Endothelial cell of umbilical vein (primary cell): Measurements from ENCODE around the gene BCL2. TPM values are rescaled to one million over a fixed set of nuclear protein-coding genes. Genes with fewer than 3 reads are reported as not detected.

Experiments used
- BruUV-seq: library from RNA; stranded (reverse); fragments of 400-500 nt; replicated peaks from 2 replicates; lab custom pipeline; 2021; lab: Mats Ljungman, UMichigan
- CTCF ChIA-PET: fragments of 300-600, 350-600 bp; sonication (Branson Sonifier 250); formaldehyde crosslinking; loops from one replicate; lab custom pipeline; 2021; ENCODE audit warnings: antibody characterized with exemption, inconsistent platforms; lab: Charles Lee
- POLR2A ChIA-PET: fragments of 300-600, 350-600 bp; sonication (Branson Sonifier 250); formaldehyde crosslinking; loops from one replicate; lab custom pipeline; 2021; ENCODE audit warnings: antibody characterized with exemption, inconsistent platforms; lab: Charles Lee
- DNase-seq: peaks from one replicate; pipeline ENCODE4 v3.0.0-alpha.2; 2011; ENCODE audit warnings: low read depth, low spot score
- FAIRE-seq: peaks from 2 replicates; lab custom pipeline; 2011; peaks lifted over from hg19 to GRCh38; lab: Jason Lieb, UNC
- H2AFZ ChIP-seq: 2 replicates; pipeline ENCODE4 v1.6.0; 2012; ENCODE audit warnings: low read depth, low read length, control low read depth, inconsistent platforms
- H3K27ac ChIP-seq: 2 replicates; pipeline ENCODE4 v1.5.1; 2011; ENCODE audit warnings: low read depth, mild to moderate bottlenecking, control low read depth, low read length, moderate library complexity; ENCODE audit not compliant: insufficient read depth
- H3K27me3 ChIP-seq, 2 experiments: 2 replicates each; pipeline versions ENCODE4 v1.6.0 to v1.6.1; 2011; ENCODE audit warnings: low read length in 2 of 2, mixed read lengths in 1 of 2; ENCODE audit not compliant: control insufficient read depth in 2 of 2, insufficient read depth in 2 of 2
- H3K36me3 ChIP-seq, 2 experiments: 2 replicates in 1 of 2; 3 replicates in 1 of 2; pipeline ENCODE4 v1.5.1; 2011; ENCODE audit warnings: low read length in 2 of 2, mild to moderate bottlenecking in 1 of 2, moderate library complexity in 1 of 2; ENCODE audit not compliant: control insufficient read depth in 2 of 2, insufficient read depth in 2 of 2; ENCODE audit errors: extremely low read depth in 1 of 2
- H3K4me1 ChIP-seq: 3 replicates; pipeline ENCODE4 v1.5.1; 2011; ENCODE audit warnings: mild to moderate bottlenecking, low read length; ENCODE audit not compliant: control insufficient read depth, insufficient read depth; ENCODE audit errors: extremely low read depth
- H3K4me2 ChIP-seq: 2 replicates; pipeline ENCODE4 v1.6.1; 2011; ENCODE audit warnings: low read length, control low read depth, mixed read lengths; ENCODE audit not compliant: insufficient read depth
- H3K4me3 ChIP-seq, 3 experiments: fragments of 200-600 bp in 1 of 3; sonication (generic), shearing (Covaris generic) in 1 of 3; replicated peaks in 1 of 3; 2 replicates each; pipeline ENCODE4 v1.5.1; 2011 to 2016; ENCODE audit warnings: control low read depth in 3 of 3, low read length in 3 of 3, mild to moderate bottlenecking in 2 of 3, inconsistent platforms in 1 of 3, low read depth in 1 of 3, moderate library complexity in 1 of 3; ENCODE audit not compliant: insufficient read depth in 1 of 3
- H3K79me2 ChIP-seq: 2 replicates; pipeline ENCODE4 v1.6.0; 2012; ENCODE audit warnings: low read length, inconsistent platforms; ENCODE audit not compliant: control insufficient read depth, insufficient read depth
- H3K9ac ChIP-seq: replicated peaks from 2 replicates; pipeline ENCODE3; 2011; ENCODE audit warnings: low read length, control low read depth; ENCODE audit not compliant: insufficient read depth; ENCODE audit errors: extremely low read depth
- H3K9me1 ChIP-seq: replicated peaks from 3 replicates; pipeline ENCODE4 v1.6.0; 2011; ENCODE audit warnings: mild to moderate bottlenecking, low read length; ENCODE audit not compliant: control insufficient read depth, insufficient read depth; ENCODE audit errors: extremely low read depth
- H3K9me3 ChIP-seq: replicated peaks from 2 replicates; pipeline ENCODE4 v1.5.1; 2012; ENCODE audit warnings: low read length, inconsistent platforms; ENCODE audit not compliant: control insufficient read depth, insufficient read depth
- H4K20me1 ChIP-seq: replicated peaks from 2 replicates; pipeline ENCODE3; 2011; ENCODE audit warnings: mild to moderate bottlenecking, low read length; ENCODE audit not compliant: control insufficient read depth, insufficient read depth; ENCODE audit errors: extremely low read depth
- CTCF ChIP-seq, 2 donors: IDR thresholded peaks; 1 replicate in 1 of 2; 2 replicates in 1 of 2; pipeline ENCODE4 v1.5.1; 2011; ENCODE audit warnings: low read length in 2 of 2, mild to moderate bottlenecking in 2 of 2, moderate library complexity in 2 of 2, control low read depth in 1 of 2, inconsistent platforms in 1 of 2, low read depth in 1 of 2; ENCODE audit not compliant: insufficient read depth in 1 of 2; ENCODE audit errors: extremely low read depth in 1 of 2
- EZH2 ChIP-seq: IDR thresholded peaks from 2 replicates; pipeline ENCODE4 v1.6.1; 2012; ENCODE audit warnings: borderline replicate concordance, low read depth, mild to moderate bottlenecking, moderate library complexity, low read length, inconsistent platforms; ENCODE audit not compliant: severe bottlenecking
- FOS ChIP-seq: IDR thresholded peaks from 2 replicates; pipeline ENCODE4 v1.6.1; 2011; ENCODE audit warnings: mild to moderate bottlenecking, low read length, moderate library complexity, borderline replicate concordance; ENCODE audit not compliant: insufficient read depth
- GATA2 ChIP-seq: IDR thresholded peaks from 2 replicates; pipeline ENCODE4 v1.7.0; 2011; ENCODE audit warnings: low read depth, mild to moderate bottlenecking, moderate library complexity, mixed read lengths, low read length; ENCODE audit not compliant: insufficient read length, insufficient read depth
- JUN ChIP-seq: IDR thresholded peaks from 2 replicates; pipeline ENCODE4 v1.6.1; 2011; ENCODE audit warnings: borderline replicate concordance, low read depth; ENCODE audit not compliant: insufficient read length, insufficient read depth
- MAX ChIP-seq: IDR thresholded peaks from 2 replicates; pipeline ENCODE4 v1.6.1; 2011; ENCODE audit not compliant: insufficient read depth, insufficient read length
- MYC ChIP-seq: IDR thresholded peaks from one replicate; pipeline ENCODE4 v1.6.1; 2011; ENCODE audit warnings: mild to moderate bottlenecking, low read depth, low read length
- POLR2A ChIP-seq: IDR thresholded peaks from 2 replicates; pipeline ENCODE4 v1.6.1; 2012; ENCODE audit warnings: low read depth, mild to moderate bottlenecking, control low read depth, low read length
- POLR2AphosphoS5 ChIP-seq: IDR thresholded peaks from 2 replicates; pipeline ENCODE4 v1.6.1; 2012; ENCODE audit warnings: low read depth, mild to moderate bottlenecking, control low read depth, low read length, moderate library complexity; ENCODE audit not compliant: insufficient read depth
- dilution Hi-C: fragments of 300-500 bp; cut with MboI; formaldehyde crosslinking; loops from one replicate; pipeline ENCODE4 v1.15.0; 2019; ENCODE audit warnings: low sequenced_read_pairs; ENCODE audit not compliant: extremely low pct_ligation_motif_present
- intact Hi-C: fragments of 100-400 bp; cut with micrococcal nuclease; formaldehyde crosslinking; loops from one replicate; pipeline ENCODE4 v1.10.0; 2022
- polyA plus RNA-seq, 4 experiments: library from polyadenylated mRNA; depleted of rRNA in 3 of 4; stranded (reverse) in 3 of 4; unstranded in 1 of 4; fragments of >200 nt; gene quantifications; 2 replicates each; pipeline versions ENCODE4 v1.2.1 to v1.2.3, GENCODE V29; 2011 to 2012; ENCODE audit warnings: missing spikeins in 1 of 4
- total RNA-seq: library from RNA; stranded (reverse); gene quantifications from 2 replicates; pipeline ENCODE4 v1.2.3, GENCODE V29; 2021

Gene BCL2
- total and polyA plus RNA-seq, 2 donors (not counting 3 experiments of a cell fraction or from before 2014, with no cell fraction given), result 0.35 to 5.0 TPM

GRCh38 chr18:63187791-63188460 is 131.6 kb downstream of the BCL2 start:
- H3K4me3 ChIP-seq, result no peak overlapping the region
- no peak overlapping the region for H3K27ac ChIP-seq
- no peak for FAIRE-seq
- no TSS peak for BruUV-seq
- dilution Hi-C loops (no loop called here), intact Hi-C loops (no loop called here)
- H3K27me3 ChIP-seq, result no peaks in the 10 kb centered on the region
- H4K20me1 ChIP-seq, result no peaks in the 10 kb centered on the region
- H3K36me3 ChIP-seq, result no peaks in the 10 kb centered on the region
- ChIA-PET POLR2A (no interaction called here), CTCF (no interaction called here)
- no peak overlapping the region for H2AFZ ChIP-seq
- no peak for DNase-seq
- no peaks in the 10 kb centered on the region for H3K79me2 ChIP-seq
- no peak overlapping the region for H3K4me2 ChIP-seq
- H3K9ac ChIP-seq, result no peak overlapping the region
- H3K4me1 ChIP-seq, result no peaks in the 10 kb centered on the region
- TF ChIP-seq EZH2, result no peak
- no peak for TF ChIP-seq GATA2
- TF ChIP-seq CTCF (IDR thresholded peaks at IDR 0.05; ENCODE audit: extremely low read depth in 1 of 2, insufficient read depth in 1 of 2, low read depth in 1 of 2, low read length in 2 of 2), result no peak
- TF ChIP-seq POLR2AphosphoS5, result no peak
- no peak for TF ChIP-seq MYC
- TF ChIP-seq FOS, result no peak
- no peak for TF ChIP-seq POLR2A
- no peak for TF ChIP-seq JUN
- TF ChIP-seq MAX, result no peak
- no peaks in the 10 kb centered on the region for H3K9me1 ChIP-seq
- no peaks in the 10 kb centered on the region for H3K9me3 ChIP-seq
